HG03565 (cell line): ENCODE measurements around the gene FGF2.

Source experiments
- ATAC-seq: cut with Tn5 transposase; IDR thresholded peaks from one replicate; pipeline ENCODE4 v1.9.1; 2021; ENCODE audit warnings: mild to moderate bottlenecking, moderate library complexity; ENCODE audit not compliant: unreplicated experiment

The FGF2 gene

DNA sequence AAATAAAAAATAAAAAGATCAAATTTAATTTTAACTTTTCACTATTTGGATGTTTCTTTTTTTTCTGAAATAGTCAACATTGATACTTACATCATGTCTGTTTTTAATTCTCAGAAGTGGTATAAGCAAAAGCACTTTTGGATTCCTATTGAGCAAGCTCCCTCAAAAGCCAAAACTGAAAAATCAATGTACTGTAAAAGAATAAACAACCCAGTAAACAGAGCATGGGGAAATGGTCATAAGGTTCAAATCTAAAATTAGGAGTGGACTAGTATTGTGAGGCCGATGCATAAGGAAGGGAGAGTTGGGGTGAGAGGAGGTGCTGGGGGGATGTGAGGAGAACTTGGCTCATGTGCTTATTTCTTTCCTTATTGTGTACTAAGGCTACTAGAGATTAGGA lies 57.9 kb downstream of the FGF2 start:
- ATAC-seq, result no peak

DNA sequence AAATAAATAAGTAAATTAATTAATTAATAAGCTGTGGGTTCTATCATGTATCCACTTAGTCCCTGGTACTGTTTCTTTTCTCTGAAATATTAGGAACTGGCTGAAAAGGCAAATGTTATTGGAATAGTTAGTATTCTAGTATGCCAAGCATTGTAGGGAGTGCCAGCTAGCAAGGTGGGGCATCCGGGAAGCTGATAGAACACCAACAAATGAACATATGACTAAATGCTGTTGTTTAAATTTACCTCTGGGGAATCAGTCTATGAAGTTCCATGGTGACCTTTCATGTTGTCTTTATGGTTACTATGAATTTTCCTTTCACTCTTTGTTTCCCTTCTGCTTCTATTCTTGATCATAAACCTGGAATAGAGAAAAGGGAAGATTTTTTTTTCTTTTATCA lies 63.1 kb downstream of the FGF2 start:
- no peak for ATAC-seq

DNA sequence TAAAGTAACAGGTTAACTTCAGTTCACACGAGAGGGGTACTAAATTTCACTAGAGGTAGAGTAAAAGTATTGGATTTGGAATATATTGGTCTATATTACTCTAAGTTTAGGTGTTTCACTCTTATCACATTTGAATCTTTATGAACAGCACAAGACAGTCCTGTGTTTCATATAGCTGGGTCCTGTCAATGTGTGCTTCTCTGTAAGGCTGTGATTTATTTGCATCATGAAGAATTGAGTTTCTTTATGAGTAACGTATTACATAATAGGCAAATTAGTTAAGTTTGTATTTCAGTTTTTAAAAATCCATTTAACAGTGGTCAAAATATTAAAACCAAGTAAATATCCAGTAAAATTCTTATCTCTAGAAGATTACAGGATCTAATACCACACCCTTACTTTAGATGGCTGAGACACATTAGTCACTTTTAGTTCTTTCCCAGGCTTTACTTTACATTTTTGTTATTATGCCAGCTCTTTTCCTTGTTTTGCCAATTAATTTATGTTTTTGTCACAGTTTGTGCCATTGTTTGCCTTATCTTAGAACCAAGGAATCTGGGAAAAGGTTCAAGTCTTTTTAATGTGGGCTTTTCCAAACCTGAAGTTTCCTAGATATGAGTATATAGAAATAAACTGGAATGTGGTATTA lies 63.6 kb downstream of the FGF2 start:
- peak; percentile 66 for ATAC-seq

DNA sequence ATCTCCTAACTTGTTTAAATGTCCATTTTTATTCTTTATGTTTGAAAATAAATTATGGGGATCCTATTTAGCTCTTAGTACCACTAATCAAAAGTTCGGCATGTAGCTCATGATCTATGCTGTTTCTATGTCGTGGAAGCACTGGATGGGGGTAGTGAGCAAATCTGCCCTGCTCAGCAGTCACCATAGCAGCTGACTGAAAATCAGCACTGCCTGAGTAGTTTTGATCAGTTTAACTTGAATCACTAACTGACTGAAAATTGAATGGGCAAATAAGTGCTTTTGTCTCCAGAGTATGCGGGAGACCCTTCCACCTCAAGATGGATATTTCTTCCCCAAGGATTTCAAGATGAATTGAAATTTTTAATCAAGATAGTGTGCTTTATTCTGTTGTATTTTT lies 68.2 kb downstream of the FGF2 start:
- no peak for ATAC-seq

GRCh38 chr4:122895336-122895995 lies 68.8 kb downstream of the FGF2 start:
- ATAC-seq, result no peak

DNA sequence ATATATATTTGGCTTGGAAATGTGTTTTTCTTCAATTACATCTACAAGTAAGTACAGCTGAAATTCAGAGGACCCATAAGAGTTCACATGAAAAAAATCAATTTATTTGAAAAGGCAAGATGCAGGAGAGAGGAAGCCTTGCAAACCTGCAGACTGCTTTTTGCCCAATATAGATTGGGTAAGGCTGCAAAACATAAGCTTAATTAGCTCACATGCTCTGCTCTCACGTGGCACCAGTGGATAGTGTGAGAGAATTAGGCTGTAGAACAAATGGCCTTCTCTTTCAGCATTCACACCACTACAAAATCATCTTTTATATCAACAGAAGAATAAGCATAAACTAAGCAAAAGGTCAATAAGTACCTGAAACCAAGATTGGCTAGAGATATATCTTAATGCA lies 69.6 kb downstream of the FGF2 start:
- no peak for ATAC-seq

DNA sequence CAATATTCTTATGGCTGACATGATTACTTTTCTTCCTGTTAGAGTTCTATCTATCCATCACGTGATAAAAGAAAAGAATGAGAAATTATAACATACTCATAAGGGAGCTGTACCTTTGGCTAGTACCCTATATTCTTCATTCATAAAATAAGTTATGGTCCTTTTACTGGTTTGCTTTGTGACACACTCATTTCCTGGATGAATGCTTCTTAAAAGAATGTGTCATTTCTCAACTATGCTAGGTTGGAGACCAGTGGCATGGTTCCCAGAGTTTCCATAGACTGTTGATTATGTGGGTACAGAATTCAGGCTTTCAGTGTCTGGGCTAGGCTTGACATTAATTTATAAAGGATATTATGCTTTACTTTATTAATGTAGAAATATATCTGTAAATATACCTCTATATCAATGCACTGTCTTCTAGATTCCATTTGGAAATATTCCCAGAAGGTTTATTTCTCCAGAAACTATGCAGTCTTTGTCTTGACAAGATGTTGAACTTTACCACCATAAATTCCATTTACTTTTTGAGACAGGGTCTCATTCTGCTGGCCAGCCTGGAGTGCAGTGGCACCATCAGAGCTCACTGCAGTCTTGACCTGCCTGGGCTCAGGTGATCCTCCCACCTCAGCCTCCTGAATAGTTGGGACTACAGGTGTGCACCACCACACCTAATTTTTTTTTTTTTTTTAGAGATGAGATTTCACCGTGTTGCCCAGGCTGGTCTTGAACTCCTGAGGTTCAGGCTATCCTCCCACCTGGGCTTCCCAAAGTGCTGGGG lies 71.9 kb downstream of the FGF2 start:
- no peak for ATAC-seq

- no peak for ATAC-seq
Measured at GRCh38 chr4:122899682-122900081, 73.1 kb downstream of the FGF2 start.

- ATAC-seq, result no peak
Measured at GRCh38 chr4:122900314-122900713, 73.7 kb downstream of the FGF2 start.

- ATAC-seq, result no peak
Measured at GRCh38 chr4:122901247-122902010, 74.8 kb downstream of the FGF2 start.

GRCh38 chr4:122903766-122904288 lies 77.2 kb downstream of the FGF2 start:
- ATAC-seq, result no peak

DNA sequence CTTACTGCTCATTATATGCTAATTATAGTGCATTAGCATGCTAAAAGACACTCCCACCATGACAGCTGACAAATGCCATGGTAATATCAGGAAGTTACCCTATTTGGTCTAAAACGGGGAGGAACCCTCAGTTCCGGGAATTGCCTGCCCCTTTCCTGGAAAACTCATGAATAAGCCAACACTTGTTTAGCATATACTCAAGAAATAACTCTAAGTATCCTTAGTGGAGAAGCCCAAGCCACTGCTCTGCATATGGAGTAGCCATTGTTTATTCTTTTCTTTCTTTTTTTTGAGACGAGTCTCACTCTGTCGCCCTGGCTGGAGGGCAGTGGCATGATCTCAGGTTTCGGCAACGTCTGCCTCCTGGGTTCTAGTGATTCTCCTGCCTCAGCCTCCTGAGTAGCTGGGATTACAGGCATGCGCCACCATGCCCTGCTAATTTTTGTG lies 80.3 kb downstream of the FGF2 start:
- ATAC-seq, result no peak

- ATAC-seq, result no peak
Measured at GRCh38 chr4:122908223-122908622, 81.6 kb downstream of the FGF2 start.

DNA sequence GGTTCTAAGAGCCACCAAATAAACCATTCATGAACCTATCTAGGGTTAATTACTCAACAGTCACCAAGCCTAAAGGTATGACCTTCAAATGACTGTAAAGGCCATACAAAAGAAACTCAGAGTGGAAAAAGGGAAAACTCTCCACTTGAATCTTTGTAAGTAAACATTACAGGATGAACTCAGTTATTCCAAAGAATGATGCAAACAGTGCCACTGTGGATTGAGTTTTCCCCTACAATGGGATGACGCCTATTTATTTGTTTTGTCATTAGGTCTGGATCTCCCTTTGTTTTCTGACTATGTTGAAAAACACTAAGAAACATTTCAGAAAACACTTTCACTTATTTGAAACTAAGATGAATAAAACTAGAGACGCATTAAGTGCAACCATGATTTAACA lies 83.1 kb downstream of the FGF2 start:
- ATAC-seq, result no peak

- no peak for ATAC-seq
Measured at GRCh38 chr4:122911588-122911987, 85.0 kb downstream of the FGF2 start.

GRCh38 chr4:122912810-122913575 lies 86.4 kb downstream of the FGF2 start:
- no peak for ATAC-seq

DNA sequence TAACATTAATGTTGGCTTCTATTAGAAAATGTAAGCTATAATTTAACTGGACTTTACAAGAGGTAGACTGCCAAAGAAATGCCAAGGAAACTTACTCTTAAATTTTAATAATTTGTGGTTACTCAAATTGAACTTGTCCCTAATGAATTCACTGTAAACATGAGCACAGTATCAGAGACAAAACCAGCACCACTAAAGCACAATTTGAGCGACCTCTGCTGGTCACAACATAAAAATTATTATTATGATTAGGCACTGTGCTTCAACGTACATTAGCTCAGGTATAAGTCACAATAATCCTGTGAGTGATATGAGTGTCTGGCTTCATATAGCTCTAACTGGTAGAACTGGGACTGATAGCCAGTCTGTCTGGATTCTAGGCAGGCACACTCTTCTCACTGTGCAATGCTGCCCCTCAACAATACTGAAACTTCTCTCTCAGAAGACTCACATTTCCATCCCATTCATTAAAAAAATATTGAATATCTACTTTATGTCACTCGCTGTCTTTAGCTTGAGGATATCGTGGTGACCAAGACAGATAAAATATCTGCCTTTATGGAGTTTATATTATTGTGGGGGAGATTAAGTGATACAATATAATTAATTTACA lies 87.8 kb downstream of the FGF2 start:
- peak; percentile 91 for ATAC-seq

DNA sequence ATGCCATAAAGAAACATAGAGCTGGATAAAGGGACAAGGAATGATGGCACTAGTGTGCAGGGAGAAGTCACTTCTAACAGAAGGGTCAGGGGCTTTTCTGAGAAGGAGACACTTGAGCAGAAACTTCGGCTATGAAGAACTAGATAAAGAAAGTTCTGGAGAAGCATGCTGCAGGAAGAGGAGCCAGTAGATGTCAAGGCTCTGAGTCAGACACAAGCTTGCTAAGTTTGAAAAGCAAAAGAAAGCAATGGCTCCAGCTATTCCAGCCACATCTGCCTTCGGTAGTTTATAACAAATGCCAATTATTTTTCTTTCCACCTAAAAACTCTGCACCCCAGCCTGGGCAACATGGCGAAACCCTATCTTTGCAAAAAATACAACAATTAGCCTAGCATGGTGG lies 88.3 kb downstream of the FGF2 start:
- no peak for ATAC-seq

GRCh38 chr4:122917731-122918130 lies 91.1 kb downstream of the FGF2 start:
- no peak for ATAC-seq

DNA sequence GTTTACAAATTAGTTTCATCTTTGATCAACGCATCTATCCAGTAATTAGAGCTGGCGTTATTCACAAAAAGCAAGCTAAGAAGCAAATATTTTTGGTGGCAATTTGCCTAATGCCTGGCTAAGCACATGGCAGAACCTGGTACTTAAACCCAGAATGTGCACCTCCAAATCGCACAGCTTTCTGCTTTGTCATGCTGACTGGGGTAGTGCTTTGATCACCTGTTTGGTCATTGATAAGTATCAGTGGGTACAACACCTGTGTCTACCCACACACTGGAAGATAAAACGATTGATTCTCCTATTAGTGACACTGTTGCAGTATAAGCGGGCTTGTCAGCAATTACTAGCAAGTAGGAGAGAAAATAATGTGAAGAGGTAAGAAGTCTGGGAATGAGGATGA lies 93.8 kb downstream of the FGF2 start:
- ATAC-seq, result no peak
